ENCODE results near the gene NRXN3.

Gene NRXN3

GRCh38 chr14:79575032-79575431 is 1404.9 kb downstream of the NRXN3 start:
- ChIA-PET CTCF (no interaction called here), POLR2A (no interaction called here)
- no peak for DNase-seq (ENCODE audit: extremely low spot score)
- TF ChIP-seq CTCF (IDR thresholded peaks at IDR 0.05; ENCODE audit: control extremely low read depth, extremely low read depth, low read depth, missing control alignments) = no peak

GRCh38 chr14:79576424-79576823 is 1406.3 kb downstream of the NRXN3 start:
- DNase-seq (ENCODE audit: extremely low spot score) = no peak
- ChIA-PET CTCF (interaction anchor here (0.7 kb wide), 1 partner anchor 8 kb away, joined by 3 read pairs; no protein-coding TSS in a partner anchor), POLR2A (no interaction called here)
- TF ChIP-seq CTCF (IDR thresholded peaks at IDR 0.05; ENCODE audit: control extremely low read depth, extremely low read depth, low read depth, missing control alignments) = no peak

- DNase-seq (ENCODE audit: extremely low spot score) = no peak
- POLR2A ChIA-PET = no interaction called here
- CTCF ChIA-PET = no interaction called here
- no peak for TF ChIP-seq CTCF (IDR thresholded peaks at IDR 0.05; ENCODE audit: control extremely low read depth, extremely low read depth, low read depth, missing control alignments)
Measured at GRCh38 chr14:79578470-79578869, 1408.3 kb downstream of the NRXN3 start.

GRCh38 chr14:79580414-79580813 is 1410.2 kb downstream of the NRXN3 start:
- no peak for TF ChIP-seq CTCF (IDR thresholded peaks at IDR 0.05; ENCODE audit: control extremely low read depth, extremely low read depth, low read depth, missing control alignments)
- CTCF ChIA-PET = no interaction called here
- POLR2A ChIA-PET = no interaction called here
- DNase-seq (ENCODE audit: extremely low spot score) = no peak

GRCh38 chr14:79580906-79581305 is 1410.7 kb downstream of the NRXN3 start:
- CTCF ChIA-PET = interaction anchor here (1.2 kb wide), 1 partner anchor 24 kb away, joined by 3 read pairs; no protein-coding TSS in a partner anchor
- POLR2A ChIA-PET = no interaction called here
- TF ChIP-seq CTCF (IDR thresholded peaks at IDR 0.05; ENCODE audit: control extremely low read depth, extremely low read depth, low read depth, missing control alignments) = no peak
- DNase-seq (ENCODE audit: extremely low spot score) = no peak

- no peak for DNase-seq (ENCODE audit: extremely low spot score)
- POLR2A ChIA-PET = no interaction called here
- CTCF ChIA-PET = interaction anchor here (1.2 kb wide), 1 partner anchor 22 kb away, joined by 3 read pairs; no protein-coding TSS in a partner anchor
- no peak for TF ChIP-seq CTCF (IDR thresholded peaks at IDR 0.05; ENCODE audit: control extremely low read depth, extremely low read depth, low read depth, missing control alignments)
Measured at GRCh38 chr14:79581912-79582576, 1411.9 kb downstream of the NRXN3 start.
